HG03565 (cell line): ENCODE results near the gene TBX4.
A peak's percentile ranks its signal among the peaks of the same experiment; 100 is the strongest.
"Not testable (repeated sequence)": the region's sequence is repeated elsewhere in the genome, so short reads cannot be mapped to it uniquely, and the experiment has no call there.

Source experiments
- ATAC-seq: cut with Tn5 transposase; IDR thresholded peaks from one replicate; pipeline ENCODE4 v1.9.1; 2021; ENCODE audit warnings: mild to moderate bottlenecking, moderate library complexity; ENCODE audit not compliant: unreplicated experiment

Gene TBX4

DNA sequence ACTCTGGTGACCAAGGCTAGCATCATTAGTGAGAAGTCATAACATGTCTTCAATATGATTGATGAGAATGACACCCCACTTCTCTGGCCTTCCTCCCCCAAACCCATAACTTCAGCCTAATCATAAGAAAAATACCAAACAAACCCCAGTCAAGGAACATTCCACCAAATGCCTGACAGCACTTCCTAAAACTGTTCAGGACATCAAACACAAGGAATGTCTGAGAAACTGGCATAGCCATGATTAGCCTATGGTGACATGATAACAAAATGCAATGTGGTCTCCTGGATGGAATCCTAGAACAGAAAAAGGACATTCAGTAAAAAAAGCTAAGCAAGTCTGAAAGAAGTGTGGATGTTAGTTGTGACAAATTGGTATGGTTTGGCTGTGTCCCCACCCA lies 24.7 kb upstream of the TBX4 start:
- ATAC-seq: no peak

DNA sequence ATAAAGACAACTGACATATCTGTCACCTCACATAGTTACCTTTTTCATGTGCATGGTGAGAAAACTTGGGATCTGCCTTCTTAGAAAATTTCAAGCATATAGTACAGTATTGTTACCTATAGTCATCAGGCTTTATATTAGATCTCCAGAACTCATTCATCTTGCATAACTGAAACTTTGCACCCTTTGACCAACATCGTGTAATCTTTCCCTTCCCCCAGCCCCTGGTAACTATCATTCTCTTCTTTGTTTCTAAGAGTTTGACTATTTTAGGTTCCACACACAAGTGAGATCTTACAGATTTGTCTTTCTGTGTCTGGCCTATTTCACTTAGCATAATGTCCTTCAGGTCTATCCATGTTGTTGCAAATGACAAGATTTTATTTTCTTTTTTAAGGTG lies 22.9 kb upstream of the TBX4 start:
- ATAC-seq: no peak

GRCh38 chr17:61429831-61430230 lies 22.4 kb upstream of the TBX4 start:
- not testable (repeated sequence) for ATAC-seq

DNA sequence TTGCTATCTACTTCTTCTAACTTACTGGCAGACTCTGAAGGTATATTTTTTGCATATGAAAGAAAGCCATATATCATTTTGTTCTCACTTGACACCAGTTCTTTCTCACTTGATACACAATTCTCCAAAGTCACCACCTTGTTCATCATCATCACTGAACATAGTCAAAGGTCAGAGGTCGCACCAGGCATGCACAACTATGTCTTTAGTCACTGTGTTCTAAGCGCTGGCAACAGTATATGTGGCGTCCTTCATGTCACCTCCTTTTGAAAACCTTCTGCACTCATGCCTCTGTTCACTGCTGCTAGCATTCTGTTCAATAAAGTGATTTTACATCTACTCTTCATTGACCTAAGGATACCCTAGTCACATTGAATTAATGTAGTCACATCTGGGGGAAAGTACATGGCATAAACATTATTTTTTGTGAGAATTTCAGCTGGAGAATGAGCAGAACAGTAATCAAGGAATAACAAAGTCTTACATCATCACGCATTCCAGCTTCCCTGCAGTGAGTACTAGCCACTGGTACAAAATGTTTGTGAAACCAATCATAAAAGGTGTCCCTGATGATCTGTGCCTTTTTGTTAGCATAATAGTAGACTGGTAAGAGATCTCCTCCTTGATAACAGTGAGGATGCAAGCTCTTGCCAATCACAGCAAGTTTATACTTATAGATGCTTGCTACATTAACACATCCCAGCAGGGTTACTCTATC lies 20.5 kb upstream of the TBX4 start:
- ATAC-seq: no peak

DNA sequence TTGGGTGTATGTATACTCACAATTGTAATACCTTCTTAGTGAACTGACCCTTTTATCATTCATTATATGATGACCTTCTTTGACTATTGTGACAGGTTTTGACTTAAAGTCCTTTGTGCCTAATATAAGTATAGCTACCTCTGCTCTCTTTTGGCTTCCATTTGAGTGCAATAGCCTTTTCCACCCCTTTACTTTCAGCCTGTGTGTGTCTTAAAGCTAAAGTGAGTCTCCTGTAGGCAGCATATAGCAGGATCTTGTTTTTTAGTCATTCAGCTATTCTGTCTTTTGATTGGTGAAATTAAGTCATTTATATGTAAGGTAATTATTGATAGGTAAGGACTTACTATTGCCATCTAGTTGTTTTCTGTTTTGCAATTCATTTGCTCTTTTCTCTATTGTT lies 15.9 kb upstream of the TBX4 start:
- ATAC-seq: no peak

- ATAC-seq: no peak
These were observed 15.1 kb upstream of the TBX4 start for GRCh38 chr17:61436995-61437704.

DNA sequence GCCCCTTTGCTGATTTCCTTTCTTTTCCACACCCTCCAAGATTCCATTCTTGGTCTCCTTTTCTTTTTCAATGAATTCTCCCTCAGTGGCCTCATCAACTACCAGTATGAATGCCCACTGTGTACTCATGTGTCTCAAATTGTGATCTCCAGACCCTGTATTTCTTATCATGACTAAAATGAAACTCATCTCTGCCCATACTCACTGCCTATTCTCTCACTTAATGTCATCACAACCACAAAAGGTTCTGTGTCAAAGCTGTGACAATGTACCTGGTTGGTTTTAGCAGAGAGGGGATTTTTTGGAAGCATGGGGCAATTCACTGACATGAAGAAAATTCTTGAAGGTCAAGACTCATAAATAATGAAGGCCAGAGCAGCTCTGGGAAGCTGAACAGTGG lies 11.5 kb upstream of the TBX4 start:
- ATAC-seq: peak; percentile 54

DNA sequence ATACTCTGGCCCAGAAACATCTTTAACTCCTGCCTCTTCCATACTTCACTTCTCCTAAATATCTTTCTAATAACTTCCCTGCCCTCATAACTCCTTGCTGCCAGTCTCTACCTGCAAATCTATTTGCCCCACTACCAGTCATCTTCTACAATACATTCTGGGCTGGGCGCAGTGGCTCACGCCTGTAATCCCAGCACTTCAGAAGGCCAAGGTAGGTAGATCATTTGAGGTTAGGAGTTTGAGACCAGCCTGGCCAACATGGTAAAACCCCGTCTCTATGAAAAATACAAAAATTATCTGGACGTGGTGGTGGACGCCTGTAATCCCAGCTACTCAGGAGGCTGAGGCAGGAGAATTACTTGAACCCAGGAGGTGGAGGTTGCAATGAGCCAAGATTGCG lies 10.7 kb upstream of the TBX4 start:
- not testable (repeated sequence) for ATAC-seq

- no peak for ATAC-seq
These were observed 10.0 kb upstream of the TBX4 start for GRCh38 chr17:61442136-61442775.

DNA sequence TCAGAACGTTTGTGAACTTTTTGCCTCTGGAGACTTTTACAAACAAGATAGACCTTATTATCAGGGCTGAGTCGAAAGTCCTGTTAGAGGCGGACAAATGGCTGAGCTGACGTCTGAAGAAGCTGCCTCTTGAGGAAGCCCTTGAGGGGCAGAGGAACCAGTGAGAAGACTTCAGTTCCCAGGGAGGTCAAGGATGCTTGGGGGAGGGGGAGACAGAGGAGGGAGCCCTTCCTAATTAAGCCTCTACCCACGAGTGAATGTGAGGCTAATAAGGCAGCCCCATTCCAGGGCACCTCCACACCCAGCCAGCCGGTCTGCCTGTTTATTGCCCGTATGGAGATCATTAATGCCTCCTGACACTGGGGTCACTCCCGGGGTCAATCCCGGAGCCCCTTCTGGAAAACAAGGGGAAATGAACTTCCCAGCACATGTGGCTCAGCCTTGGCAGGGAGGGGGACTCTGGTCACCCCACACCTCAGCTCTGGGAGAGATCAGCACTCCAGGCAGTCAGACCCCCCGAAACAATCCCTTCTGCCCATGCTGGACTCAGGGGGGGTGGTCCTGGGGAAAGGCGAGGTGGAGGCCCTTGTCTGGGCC lies 9.2 kb upstream of the TBX4 start:
- no peak for ATAC-seq

DNA sequence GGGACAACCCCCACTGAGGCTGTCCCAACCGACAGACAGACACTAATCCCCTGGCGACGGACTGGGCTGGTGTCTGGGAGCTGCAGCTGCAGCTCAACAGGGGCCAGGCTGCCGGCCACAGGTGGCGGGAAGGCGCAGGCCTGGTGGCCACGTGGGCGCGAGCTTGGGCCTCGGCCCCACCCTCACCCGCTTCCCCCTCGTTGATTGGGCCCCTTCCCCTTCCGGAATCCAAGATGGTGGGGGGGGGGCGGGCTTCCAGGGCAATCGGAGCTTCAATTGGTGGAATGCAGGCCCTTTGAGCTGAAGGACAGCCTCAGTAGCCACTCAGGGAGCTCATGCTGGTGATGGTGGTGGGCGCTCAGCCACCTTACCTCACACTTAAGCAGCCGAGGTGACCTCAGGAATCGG lies 8.7 kb upstream of the TBX4 start:
- ATAC-seq: no peak

DNA sequence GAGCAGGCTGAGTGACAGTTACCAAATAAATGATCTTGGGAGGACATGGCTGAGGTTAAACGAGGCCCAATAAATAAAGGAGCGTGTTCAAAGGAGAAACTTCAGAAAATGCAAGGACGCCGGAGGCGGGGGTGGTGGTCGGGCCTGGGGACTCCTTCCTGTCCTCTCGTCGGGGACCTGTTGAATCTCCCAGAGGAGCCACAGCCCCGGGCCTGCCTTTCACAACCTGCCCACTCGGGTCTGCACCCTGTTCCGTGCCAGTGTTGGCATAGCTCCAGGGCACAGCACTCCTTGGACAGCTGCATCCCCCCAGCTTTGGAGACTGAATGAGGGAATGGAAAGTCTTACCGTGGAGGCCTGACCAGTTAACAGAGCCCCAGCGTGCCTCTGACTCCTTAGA lies 8.1 kb upstream of the TBX4 start:
- ATAC-seq: no peak

DNA sequence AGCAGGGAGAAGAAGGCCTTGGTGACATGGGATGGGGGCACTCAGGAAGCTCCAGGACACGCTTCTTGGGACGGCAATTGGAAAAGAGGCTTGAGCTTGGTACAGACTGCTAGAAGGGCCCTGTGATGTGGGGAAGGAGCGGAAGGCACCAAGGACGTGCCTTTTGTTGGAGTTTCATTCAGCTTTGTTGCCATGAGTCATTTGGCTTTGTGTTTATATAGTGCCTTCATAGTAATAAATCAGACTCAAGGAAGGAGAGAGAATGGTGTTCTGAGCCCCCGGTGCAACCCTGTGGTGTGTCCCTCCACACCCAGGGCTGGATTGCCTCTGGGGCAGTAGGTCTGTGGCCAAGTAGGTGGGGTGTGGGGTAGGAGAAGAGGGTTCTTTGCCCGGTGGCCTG lies 7.4 kb upstream of the TBX4 start:
- no peak for ATAC-seq

DNA sequence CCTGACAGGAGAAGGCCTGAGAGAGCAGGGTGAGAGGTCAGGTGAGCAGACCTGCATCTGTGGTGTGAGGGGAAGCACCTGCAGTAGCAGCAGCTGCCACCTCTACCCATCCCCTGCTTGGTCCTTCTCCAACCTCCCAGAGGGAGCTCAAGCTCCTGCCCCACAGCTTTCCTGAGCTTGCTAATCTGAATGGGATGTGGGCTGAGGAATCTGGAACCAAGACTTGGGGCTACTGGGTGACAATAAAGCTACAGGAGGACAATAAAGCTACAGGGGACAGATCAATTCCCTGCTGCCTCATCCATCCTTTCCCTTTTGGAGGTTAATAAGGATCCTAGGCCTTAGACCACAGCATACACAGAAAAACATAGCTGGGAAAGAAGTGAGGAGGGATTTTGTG lies 4.9 kb upstream of the TBX4 start:
- ATAC-seq: no peak

- no peak for ATAC-seq
These were observed 4.2 kb upstream of the TBX4 start for GRCh38 chr17:61448042-61448441.

- not testable (repeated sequence) for ATAC-seq
These were observed 3.1 kb upstream of the TBX4 start for GRCh38 chr17:61449140-61449539.

GRCh38 chr17:61449707-61450640 lies 2.2 kb upstream of the TBX4 start:
- no peak for ATAC-seq

DNA sequence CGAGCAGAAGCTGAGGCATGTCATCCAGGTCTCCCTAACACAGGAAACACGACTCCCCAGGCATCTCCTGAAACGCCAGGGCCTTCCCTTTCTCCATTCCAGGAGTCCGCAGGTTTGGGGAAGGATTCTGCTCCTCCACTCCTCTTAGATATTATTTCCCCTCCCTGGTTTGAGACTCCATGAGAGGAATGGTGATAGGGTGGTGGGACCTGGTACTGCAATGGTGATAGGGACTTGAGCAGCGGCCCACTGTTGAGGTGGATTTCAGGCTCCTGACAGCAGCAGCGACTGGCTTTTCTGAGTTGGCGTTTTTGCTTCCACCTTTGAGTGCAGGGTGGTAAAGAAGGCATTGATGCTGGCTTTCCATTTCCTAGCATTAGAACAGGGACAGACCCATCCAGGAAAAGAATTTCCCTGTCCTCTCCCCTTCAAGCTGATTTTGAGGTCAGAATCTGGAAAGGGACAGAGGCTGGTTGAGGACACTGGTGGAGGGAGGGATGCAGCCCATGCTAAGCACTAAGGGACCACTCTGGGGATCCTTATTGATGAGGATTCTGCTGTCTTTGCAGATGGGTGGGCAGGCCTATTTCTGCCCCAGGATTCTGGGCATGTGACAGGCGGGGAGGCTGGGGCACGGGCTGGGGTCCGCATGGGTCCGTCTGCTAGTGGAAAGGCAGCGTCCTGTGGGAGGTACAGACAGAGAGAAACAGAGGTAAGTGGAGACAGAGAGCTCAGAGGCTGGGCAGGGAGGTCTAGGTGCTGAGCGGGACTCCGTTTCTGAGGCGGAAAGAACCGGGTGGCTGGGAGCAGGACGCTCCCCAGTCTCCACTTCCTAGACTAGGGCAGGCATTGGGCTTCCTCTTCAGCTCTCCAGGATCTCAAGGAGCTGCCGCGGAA lies 1.3 kb upstream of the TBX4 start:
- ATAC-seq: no peak

- no peak for ATAC-seq
These were observed 503 bp upstream of the TBX4 start for GRCh38 chr17:61451538-61452300.
